HL-60 (cell line): ENCODE results near the gene CHKB.

Experiments
- DNase-seq, 2 experiments: peaks; one replicate each; pipeline ENCODE4 v3.0.0-alpha.2; 2010 to 2020; ENCODE audit warnings: low read depth in 1 of 2, low spot score in 1 of 2
- H3K27ac ChIP-seq: fragments of 250-450 bp; sonication (Bioruptor Pico); replicated peaks from 2 replicates; pipeline ENCODE4 v1.5.1; 2020; ENCODE audit warnings: mild to moderate bottlenecking, moderate library complexity
- H3K27me3 ChIP-seq: fragments of 250-450 bp; sonication (Bioruptor Pico); 2 replicates; pipeline ENCODE4 v1.5.1; 2021; ENCODE audit warnings: mild to moderate bottlenecking, moderate library complexity; ENCODE audit not compliant: insufficient read depth, poor library complexity, severe bottlenecking
- H3K4me3 ChIP-seq: replicated peaks from 2 replicates; pipeline ENCODE4 v1.5.1; 2011; ENCODE audit warnings: mild to moderate bottlenecking, control low read depth, low read length; ENCODE audit not compliant: insufficient read depth
- GABPA ChIP-seq: IDR thresholded peaks from 2 replicates; pipeline ENCODE4 v1.6.1; 2012; ENCODE audit warnings: low read depth
- POLR2AphosphoS5 ChIP-seq: IDR thresholded peaks from 2 replicates; pipeline ENCODE4 v1.6.1; 2012; ENCODE audit warnings: low read depth
- SPI1 ChIP-seq: IDR thresholded peaks from 2 replicates; pipeline ENCODE4 v1.6.1; 2012; ENCODE audit warnings: low read depth, mild to moderate bottlenecking, borderline replicate concordance
- long read RNA-seq: library from polyadenylated mRNA; unstranded; transcript quantifications from one replicate; pipeline ENCODE4 v2.0.0, GENCODE V29; 2020
- TF ChIP-seq, protein P1 (sequence below): IDR thresholded peaks from one replicate; pipeline ENCODE4 v1.5.1; 2011; ENCODE audit warnings: low read length, control low read depth, inconsistent platforms; ENCODE audit not compliant: insufficient read depth
- TF ChIP-seq, protein P2 (sequence below): IDR thresholded peaks from 2 replicates; pipeline ENCODE4 v1.6.1; 2012; ENCODE audit warnings: low read depth; ENCODE audit not compliant: insufficient replicate concordance

CHKB gene
- long read RNA-seq, transcript CHKB-201 (11 exons, 1,638 nt) = major isoform, 36 of 41 reads
- long read RNA-seq, partial matches to known transcripts = 1 of 41 reads
- long read RNA-seq, other reads (novel, unspliced or antisense) = 4 of 41 reads

GRCh38 chr22:50582493-50583293 lies at the start of gene CHKB:
CHKB (minus strand) TSS chr22:50582849; CDS start chr22:50582781, 68 bp downstream.
- Histone ChIP-seq H3K27ac (peak within 1 kb of the TSS; percentile 96), H3K27me3 (no peaks in the 10 kb centered on the region), H3K4me3 (peak within 1 kb of the TSS; percentile 77)
- DNase-seq = peak; percentile 94 to 99
- TF ChIP-seq, protein P1, sequence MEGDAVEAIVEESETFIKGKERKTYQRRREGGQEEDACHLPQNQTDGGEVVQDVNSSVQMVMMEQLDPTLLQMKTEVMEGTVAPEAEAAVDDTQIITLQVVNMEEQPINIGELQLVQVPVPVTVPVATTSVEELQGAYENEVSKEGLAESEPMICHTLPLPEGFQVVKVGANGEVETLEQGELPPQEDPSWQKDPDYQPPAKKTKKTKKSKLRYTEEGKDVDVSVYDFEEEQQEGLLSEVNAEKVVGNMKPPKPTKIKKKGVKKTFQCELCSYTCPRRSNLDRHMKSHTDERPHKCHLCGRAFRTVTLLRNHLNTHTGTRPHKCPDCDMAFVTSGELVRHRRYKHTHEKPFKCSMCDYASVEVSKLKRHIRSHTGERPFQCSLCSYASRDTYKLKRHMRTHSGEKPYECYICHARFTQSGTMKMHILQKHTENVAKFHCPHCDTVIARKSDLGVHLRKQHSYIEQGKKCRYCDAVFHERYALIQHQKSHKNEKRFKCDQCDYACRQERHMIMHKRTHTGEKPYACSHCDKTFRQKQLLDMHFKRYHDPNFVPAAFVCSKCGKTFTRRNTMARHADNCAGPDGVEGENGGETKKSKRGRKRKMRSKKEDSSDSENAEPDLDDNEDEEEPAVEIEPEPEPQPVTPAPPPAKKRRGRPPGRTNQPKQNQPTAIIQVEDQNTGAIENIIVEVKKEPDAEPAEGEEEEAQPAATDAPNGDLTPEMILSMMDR = no peak
- TF ChIP-seq GABPA (no peak), POLR2AphosphoS5 (peak; percentile 14), SPI1 (no peak)
- TF ChIP-seq, protein P2, sequence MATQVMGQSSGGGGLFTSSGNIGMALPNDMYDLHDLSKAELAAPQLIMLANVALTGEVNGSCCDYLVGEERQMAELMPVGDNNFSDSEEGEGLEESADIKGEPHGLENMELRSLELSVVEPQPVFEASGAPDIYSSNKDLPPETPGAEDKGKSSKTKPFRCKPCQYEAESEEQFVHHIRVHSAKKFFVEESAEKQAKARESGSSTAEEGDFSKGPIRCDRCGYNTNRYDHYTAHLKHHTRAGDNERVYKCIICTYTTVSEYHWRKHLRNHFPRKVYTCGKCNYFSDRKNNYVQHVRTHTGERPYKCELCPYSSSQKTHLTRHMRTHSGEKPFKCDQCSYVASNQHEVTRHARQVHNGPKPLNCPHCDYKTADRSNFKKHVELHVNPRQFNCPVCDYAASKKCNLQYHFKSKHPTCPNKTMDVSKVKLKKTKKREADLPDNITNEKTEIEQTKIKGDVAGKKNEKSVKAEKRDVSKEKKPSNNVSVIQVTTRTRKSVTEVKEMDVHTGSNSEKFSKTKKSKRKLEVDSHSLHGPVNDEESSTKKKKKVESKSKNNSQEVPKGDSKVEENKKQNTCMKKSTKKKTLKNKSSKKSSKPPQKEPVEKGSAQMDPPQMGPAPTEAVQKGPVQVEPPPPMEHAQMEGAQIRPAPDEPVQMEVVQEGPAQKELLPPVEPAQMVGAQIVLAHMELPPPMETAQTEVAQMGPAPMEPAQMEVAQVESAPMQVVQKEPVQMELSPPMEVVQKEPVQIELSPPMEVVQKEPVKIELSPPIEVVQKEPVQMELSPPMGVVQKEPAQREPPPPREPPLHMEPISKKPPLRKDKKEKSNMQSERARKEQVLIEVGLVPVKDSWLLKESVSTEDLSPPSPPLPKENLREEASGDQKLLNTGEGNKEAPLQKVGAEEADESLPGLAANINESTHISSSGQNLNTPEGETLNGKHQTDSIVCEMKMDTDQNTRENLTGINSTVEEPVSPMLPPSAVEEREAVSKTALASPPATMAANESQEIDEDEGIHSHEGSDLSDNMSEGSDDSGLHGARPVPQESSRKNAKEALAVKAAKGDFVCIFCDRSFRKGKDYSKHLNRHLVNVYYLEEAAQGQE = peak; percentile 46

- TF ChIP-seq SPI1 = no peak
- TF ChIP-seq, protein P2 = no peak
- TF ChIP-seq POLR2AphosphoS5 = no peak
- TF ChIP-seq, protein P1 = no peak
- TF ChIP-seq GABPA = no peak
- Histone ChIP-seq H3K27me3 (no peaks in the 10 kb centered on the region), H3K27ac (no peak overlapping the region), H3K4me3 (no peak overlapping the region)
- DNase-seq = no peak
Measured at GRCh38 chr22:50630376-50630775, 47.7 kb upstream of the CHKB start.

GRCh38 chr22:50628543-50629134 lies 46.0 kb upstream of the CHKB start:
- Histone ChIP-seq H3K27me3 (no peaks in the 10 kb centered on the region), H3K27ac (peak overlapping the region; percentile 90), H3K4me3 (peak overlapping the region; percentile 80)
- DNase-seq = no peak
- TF ChIP-seq POLR2AphosphoS5 (no peak), GABPA (no peak), SPI1 (no peak)
- TF ChIP-seq, protein P2 = no peak
- TF ChIP-seq, protein P1 = no peak
